SH-SY5Y (cell line): ENCODE measurements around the gene MRPL55.

ENCODE experiments used
- GATA2 ChIP-seq: IDR thresholded peaks from 2 replicates; pipeline ENCODE4 v1.6.1; 2011; ENCODE audit warnings: mild to moderate bottlenecking, low read depth, low read length
- GATA3 ChIP-seq: IDR thresholded peaks from 2 replicates; pipeline ENCODE4 v1.6.1; 2011; ENCODE audit warnings: low read depth, mild to moderate bottlenecking, low read length, moderate library complexity

The MRPL55 gene

GRCh38 chr1:228105270-228105995 is 3.7 kb downstream of the MRPL55 start:
- TF ChIP-seq GATA3, result no peak
- no peak for TF ChIP-seq GATA2

DNA sequence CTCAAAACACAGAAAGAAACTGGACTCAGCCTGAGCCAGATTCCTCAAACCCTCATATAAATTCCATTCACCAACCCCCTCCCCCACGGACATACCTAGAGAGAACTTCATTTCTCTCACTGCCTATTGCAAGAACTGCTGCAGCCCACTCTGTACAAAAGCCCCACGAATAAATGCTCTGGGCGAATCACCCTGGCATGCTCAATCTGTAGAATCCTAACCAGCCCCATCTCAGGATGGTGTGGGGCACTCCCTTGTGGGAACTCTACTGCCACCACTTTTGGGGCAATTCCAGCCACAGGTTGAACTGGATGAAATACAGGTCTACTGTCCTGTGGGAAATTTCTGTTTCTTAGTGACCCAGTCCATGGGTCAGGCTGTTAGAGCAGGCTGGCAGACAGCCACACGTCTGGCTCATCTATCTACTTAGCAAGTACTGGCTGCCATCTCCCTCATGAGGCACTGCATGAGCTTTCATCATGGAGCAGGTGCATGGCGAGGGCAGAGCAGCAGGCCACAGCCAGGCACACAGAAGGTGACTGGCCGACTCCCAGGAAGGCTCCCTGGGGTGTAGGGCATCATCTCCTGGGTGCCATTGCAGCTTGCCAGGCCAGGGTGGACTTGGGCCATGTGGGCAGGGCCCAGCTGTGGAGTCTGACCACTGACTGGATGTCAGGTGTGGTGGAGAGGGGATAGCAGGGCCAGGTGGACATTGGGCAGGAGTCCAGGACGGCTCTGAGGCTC is 4.4 kb downstream of the MRPL55 start:
- no peak for TF ChIP-seq GATA2
- TF ChIP-seq GATA3, result no peak

DNA sequence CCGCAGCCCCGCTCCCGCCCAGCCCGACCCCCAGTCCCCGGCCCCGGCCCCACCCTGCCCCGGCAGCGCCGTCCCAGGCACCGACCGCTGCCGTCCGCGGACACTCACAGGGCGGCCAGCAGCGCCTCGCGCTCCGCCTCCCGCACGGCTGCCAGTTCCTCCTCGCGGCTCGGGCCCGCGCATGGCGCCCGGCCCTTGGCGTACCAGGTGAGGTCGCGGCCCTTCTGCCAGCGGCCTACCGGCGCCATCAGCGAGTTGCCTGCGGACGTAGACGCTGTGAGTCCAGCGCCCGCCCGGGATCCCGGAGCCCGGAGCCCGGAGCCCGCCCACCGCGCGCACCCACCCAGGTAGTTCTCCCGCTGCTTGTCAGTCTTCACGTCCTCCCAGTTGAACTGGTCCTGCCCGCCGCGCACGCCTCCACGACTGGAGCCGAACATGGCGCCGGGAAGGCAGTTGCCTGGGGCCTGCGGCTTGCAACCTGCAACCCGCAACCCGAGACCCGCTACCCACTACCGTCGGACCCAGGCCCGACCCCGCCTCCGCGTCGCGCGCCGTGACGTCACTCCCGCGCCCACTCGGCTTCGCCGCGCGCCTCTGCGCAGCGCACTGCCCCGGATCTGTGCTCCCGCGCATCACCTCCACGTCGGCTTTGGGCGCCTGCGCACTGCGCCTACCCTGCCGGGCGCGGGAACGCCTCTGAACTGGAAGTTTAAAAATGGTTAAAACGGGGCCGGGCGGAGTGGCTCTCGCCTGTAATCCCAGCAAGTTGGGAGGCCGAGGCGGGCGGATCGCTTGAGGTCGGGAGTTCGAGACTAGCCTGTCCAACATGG is 6.1 kb downstream of the MRPL55 start, which contains the start of gene C1orf35:
TSS of gene C1orf35 (minus strand) at position 535 of the 830 bp plus-strand sequence. CDS start at position 437, 98 bp downstream.
- no peak for TF ChIP-seq GATA3
- no peak for TF ChIP-seq GATA2

GRCh38 chr1:228101994-228102790 is 6.9 kb downstream of the MRPL55 start:
- TF ChIP-seq GATA2 (no peak), GATA3 (no peak)

DNA sequence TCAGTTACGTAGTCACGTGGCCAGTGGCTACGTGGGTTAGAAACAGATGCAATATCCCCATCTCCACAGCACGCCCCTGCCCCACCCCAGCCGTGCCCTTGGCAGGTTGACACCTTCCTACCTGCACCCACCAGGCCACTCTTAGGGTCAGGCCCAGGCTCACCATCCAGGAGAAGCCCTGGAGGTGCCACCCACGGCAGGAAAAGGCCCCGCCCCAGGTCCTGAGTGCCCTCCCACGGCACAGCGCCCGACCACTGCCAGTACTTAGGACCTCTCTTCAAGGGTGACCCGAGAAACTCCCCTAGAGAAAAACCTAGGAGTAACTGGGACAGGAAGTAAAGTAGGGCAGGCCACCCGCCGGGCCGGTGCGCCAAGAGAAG is 7.5 kb downstream of the MRPL55 start:
- TF ChIP-seq GATA2 (no peak), GATA3 (no peak)

DNA sequence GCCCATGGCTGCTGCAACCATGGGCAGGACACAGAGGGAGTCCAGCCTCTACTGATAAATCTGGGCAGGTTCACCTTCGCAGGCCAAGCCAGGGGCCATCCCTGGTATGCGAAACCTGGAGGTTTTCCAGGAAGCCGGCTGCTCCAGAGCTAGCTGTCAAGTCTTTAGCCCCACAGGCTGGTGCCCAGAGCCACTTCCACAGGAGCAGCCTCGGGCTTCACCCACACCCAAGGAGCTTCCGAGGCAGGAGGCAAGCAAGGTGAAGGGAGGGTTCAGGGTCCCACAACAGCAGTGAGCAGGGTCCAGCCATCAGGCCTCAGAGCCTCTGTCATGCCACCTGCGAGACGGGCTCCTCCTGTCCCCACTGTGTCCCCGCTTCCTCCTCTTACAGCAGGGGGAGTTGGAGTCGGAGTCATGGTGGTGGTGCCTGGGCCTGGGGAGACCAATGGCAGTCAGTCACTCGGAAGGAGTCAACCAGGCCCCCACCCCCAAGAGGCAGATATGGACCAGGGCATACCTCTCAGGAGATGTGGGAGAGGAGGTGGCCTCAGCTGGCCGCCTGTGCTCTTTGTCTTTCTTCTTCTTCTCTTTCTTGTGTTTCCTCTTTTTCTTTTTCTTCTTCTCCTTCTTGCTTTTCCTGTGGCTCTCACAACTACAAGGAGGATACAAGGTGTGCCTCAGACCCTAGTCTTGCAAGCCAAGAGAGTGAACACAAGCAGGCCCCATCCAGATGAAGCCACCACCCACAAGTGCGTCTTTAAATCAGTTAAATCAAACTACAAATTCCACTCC is 8.1 kb downstream of the MRPL55 start:
- no peak for TF ChIP-seq GATA3
- TF ChIP-seq GATA2, result no peak

GRCh38 chr1:228099331-228099732 is 9.8 kb downstream of the MRPL55 start:
- TF ChIP-seq GATA2 (no peak), GATA3 (no peak)

GRCh38 chr1:228098323-228098931 is 10.7 kb downstream of the MRPL55 start:
- TF ChIP-seq GATA2 (no peak), GATA3 (no peak)

GRCh38 chr1:228097333-228098081 is 11.6 kb downstream of the MRPL55 start:
- TF ChIP-seq GATA2, result no peak
- no peak for TF ChIP-seq GATA3

DNA sequence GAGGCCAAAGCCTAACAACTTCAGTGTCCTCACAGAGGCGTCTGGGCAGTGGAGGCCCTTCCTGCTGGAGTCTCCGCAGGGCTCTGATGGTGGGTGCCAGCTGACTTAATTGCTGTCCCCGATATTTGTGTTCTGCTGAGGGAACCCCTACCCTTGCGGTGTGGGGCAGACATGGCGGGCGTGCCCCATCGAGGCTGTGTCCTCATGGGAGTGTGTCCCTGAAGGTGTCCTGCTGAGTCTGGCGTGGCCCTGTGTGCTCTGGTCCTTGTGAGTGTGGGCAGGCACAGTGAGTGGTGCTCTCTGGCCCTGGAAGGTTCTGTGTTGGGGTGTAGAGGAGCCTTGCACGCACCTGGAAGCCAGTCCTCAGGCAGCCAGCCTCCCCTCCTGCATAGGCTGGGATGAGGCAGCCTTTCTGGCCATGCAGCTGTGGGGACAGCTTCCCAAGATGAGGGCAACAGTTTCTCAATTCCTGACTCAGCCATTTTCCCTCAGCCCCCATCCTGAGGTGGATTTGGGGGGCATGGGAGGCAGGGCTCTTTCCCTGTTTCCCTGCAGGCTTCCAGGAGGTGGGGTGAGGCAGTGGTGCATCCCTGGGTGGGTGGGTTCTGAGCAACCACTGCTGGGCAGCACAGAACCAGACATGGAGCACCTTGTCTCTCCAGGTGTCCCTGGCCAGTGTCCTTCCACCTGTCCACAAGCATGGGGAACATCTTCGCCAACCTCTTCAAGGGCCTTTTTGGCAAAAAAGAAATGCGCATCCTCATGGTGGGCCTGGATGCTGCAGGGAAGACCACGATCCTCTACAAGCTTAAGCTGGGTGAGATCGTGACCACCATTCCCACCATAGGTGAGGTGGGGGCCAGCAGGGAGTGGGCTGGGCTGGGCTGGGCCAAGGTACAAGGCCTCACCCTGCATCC is 12.4 kb downstream of the MRPL55 start:
- TF ChIP-seq GATA2 (no peak), GATA3 (no peak)

- TF ChIP-seq GATA3 (no peak), GATA2 (no peak)
Observed at GRCh38 chr1:228095938-228096337, 13.2 kb downstream of the MRPL55 start.

DNA sequence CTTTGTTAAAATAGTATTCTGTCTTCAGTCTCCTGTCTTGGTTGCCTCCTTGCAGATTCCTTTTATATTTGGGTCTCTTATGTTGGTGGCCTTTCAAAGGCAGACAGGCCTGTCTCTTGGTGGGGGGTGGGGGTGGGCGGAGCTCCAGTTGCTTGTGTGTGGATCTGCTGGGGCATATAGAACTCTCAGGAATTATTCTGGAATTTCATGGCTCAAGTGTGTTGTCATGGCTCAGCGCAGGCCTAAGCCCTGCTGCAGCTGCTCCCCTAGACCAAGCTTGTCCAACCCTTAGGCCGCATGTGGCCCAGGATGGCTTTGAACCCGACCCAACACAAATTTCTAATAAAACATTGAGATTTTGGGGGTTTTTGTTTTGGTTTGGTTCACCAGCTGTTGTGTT is 13.9 kb downstream of the MRPL55 start:
- no peak for TF ChIP-seq GATA2
- no peak for TF ChIP-seq GATA3
